ENCODE results near the gene FBXO24.

The FBXO24 gene

DNA sequence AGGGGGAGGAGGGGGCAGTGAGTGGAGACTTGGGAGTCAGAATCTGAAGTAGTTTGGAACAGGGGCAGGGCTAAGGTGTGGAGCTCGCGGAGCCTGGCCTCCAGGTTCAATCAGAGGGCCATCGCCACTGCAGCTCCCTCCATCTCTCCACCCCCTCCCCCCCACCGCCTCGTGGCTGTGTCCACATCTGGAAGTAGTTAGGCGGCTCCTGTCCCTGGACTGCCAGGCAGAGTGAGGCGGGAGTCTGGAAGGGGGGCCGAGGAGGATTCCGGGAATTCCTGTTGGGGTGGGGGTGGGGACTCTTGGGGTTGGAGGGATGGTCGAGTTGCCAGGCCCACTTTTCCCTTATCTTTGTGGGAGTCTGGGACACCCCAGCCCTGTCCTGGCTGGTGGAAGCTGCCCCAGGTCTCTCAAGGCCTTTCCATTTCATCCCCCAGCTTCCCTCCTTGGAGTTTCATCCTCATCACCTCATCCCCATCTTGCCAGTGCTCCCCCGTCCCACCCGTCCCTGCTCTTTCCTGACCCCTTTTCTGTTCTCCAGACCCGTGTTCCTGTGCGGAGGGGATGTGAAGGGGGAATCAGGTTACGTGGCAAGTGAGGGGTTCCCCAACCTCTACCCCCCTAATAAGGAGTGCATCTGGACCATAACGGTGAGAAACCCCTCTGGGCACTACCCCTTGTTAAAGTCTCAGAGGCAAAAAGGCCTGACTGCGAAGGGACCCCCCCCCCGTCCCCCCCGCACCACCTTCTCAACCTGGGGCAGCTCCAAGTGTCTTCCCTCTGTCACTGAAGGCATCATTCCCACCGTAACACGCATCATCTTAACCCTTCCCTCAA is 17.0 kb downstream of the FBXO24 start:
- TF ChIP-seq, protein P1, sequence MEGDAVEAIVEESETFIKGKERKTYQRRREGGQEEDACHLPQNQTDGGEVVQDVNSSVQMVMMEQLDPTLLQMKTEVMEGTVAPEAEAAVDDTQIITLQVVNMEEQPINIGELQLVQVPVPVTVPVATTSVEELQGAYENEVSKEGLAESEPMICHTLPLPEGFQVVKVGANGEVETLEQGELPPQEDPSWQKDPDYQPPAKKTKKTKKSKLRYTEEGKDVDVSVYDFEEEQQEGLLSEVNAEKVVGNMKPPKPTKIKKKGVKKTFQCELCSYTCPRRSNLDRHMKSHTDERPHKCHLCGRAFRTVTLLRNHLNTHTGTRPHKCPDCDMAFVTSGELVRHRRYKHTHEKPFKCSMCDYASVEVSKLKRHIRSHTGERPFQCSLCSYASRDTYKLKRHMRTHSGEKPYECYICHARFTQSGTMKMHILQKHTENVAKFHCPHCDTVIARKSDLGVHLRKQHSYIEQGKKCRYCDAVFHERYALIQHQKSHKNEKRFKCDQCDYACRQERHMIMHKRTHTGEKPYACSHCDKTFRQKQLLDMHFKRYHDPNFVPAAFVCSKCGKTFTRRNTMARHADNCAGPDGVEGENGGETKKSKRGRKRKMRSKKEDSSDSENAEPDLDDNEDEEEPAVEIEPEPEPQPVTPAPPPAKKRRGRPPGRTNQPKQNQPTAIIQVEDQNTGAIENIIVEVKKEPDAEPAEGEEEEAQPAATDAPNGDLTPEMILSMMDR (IDR thresholded peaks at IDR 0.05) = no peak
- no peak for TF ChIP-seq ZFX (IDR thresholded peaks at IDR 0.05; ENCODE audit: borderline replicate concordance)
- H3K27ac ChIP-seq = peak overlapping the region; percentile 33; the same call in 1 of the 2 replicates

DNA sequence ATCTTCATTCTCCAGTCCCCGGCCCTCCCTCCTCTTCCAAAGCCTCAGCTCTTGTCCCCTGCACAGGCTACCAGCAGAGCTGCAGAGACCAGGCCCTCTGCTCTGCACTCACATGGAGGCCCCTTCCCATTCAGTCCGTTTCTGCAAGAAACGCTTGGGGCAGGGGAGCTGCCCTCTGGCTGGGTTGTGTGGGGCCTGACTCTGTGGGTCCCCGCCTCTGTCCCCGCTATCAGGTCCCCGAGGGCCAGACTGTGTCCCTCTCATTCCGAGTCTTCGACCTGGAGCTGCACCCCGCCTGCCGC is 17.5 kb downstream of the FBXO24 start:
- no peak for TF ChIP-seq ZFX (IDR thresholded peaks at IDR 0.05; ENCODE audit: borderline replicate concordance)
- TF ChIP-seq, protein P1 (IDR thresholded peaks at IDR 0.05) = no peak
- peak overlapping the region; percentile 33; the same call in 1 of the 2 replicates for H3K27ac ChIP-seq

DNA sequence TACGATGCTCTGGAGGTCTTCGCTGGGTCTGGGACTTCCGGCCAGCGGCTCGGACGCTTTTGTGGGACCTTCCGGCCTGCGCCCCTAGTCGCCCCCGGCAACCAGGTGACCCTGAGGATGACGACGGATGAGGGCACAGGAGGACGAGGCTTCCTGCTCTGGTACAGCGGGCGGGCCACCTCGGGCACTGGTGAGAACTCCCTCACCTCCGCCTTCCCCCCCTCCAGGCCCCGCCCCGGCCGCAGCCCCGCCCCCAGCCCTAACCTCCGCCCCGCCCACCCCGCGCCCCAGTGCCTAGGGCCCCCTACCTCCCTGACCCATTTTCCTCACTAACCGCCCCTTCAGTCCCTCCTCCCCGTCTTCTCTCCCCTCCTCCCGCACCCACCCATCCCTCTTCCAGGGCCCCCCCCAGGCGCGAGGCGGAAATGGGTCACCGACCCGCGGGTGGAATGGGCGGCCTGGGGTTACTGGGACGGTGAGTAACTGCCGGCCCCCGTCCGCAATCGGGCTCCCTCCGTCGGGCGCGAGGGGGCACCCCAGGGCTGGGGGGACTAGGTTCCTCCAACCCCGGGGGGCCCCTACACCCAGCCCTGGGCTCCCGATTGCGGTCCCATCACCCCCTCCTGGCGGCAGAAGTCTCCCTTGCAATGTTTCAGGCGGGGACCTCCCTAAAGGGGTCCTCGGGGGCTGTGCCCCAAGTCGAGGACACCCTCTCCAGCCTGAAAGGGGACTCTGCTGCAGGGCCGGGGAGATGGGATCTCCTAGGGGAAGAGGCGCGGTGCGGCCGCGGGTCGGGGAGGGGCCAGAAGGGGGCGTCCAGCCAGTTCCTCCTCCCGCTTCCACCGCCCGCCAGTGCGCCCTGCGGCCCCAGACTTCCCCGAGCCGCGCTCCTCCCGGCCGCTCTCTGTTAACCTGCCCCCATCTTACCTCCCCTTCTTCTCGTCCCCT is 18.2 kb downstream of the FBXO24 start:
- H3K27ac ChIP-seq = peak overlapping the region; percentile 33
- TF ChIP-seq ZFX (IDR thresholded peaks at IDR 0.05; ENCODE audit: borderline replicate concordance) = no peak
- TF ChIP-seq, protein P1 (IDR thresholded peaks at IDR 0.05) = peak; percentile 64

DNA sequence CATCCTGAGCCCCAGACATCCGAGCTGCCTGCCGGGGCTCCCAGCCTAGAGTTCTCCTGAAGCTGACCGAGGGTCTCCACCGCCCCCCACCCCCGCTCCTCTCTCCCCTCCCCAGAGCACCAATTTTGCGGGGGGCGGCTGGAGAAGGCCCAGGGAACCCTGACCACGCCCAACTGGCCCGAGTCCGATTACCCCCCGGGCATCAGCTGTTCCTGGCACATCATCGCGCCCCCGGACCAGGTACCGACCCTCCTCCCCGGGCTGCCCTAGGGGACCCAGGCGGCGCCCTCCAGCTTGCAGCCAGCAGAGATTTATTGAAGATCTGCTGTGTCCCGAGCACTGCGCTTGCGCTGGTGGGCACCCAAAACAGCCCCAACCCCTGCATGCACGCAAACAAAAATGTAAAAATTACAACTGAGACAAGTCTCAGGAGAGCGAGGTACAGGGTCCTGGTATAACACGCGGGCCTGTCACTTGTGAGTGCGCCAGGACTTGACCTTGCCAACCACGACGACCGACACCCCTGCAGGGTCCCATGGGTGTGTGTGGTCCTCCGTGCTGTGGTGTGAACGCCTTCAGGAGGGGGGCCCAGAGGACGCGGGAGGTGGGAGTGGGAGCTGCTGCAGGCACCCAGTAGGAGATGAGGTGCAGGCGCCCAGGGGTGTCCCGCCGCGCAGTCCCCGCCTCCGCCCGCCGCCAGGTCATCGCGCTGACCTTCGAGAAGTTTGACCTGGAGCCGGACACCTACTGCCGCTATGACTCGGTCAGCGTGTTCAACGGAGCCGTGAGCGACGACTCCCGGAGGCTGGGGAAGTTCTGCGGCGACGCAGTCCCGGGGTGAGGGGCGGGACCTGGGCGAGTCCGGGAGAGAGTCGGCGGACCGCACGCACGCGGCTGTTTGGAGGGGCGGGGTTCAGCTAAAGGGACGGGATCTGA is 19.1 kb downstream of the FBXO24 start:
- TF ChIP-seq, protein P1 (IDR thresholded peaks at IDR 0.05) = peak; percentile 15; the same call in 1 of the 2 replicates
- TF ChIP-seq ZFX (IDR thresholded peaks at IDR 0.05; ENCODE audit: borderline replicate concordance) = no peak

DNA sequence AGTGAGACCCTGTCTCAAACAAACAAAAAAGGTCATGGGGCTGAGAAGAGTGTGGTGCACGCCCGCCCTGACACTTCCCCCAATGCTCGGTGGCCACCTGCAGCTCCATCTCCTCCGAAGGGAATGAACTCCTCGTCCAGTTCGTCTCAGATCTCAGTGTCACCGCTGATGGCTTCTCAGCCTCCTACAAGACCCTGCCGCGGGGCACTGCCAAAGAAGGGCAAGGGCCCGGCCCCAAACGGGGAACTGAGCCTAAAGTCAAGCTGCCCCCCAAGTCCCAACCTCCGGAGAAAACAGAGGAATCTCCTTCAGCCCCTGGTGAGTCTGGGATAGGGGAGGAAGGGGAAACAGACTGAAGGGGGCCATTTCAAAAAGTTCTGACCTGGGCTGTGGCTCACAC is 20.2 kb downstream of the FBXO24 start:
- peak overlapping the region; percentile 10; the same call in 1 of the 2 replicates for H3K27ac ChIP-seq
- TF ChIP-seq, protein P1 (IDR thresholded peaks at IDR 0.05) = no peak
- TF ChIP-seq ZFX (IDR thresholded peaks at IDR 0.05; ENCODE audit: borderline replicate concordance) = no peak

More for the DNA sequence above, 19.1 kb downstream of the FBXO24 start:
- no peak overlapping the region for H3K27ac ChIP-seq

DNA sequence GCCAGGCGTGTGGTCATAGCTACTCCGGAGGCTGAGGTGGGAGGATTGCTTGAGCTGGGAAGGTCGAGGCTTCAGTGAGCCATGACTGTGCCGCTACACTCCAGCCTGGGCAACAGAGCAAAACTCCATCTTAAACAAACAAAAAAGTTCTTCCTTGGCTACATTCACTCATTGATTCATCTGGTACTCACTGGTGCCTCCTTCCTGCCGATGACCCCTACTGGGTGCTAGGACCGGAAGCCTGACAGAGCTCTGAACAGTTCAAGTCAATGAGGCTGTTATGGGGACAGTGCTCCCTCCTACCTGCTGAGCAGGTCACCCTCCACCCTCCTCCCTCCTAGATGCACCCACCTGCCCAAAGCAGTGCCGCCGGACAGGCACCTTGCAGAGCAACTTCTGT is 21.0 kb downstream of the FBXO24 start:
- no peak for TF ChIP-seq ZFX (IDR thresholded peaks at IDR 0.05; ENCODE audit: borderline replicate concordance)
- TF ChIP-seq, protein P1 (IDR thresholded peaks at IDR 0.05) = no peak
- H3K27ac ChIP-seq = peak overlapping the region; percentile 1; the same call in 1 of the 2 replicates

Measured in 22Rv1 (cell line).